K562 (cell line): ENCODE measurements around the gene AGA. TPM values are rescaled to one million over a fixed set of nuclear protein-coding genes. Genes with fewer than 3 reads are reported as not detected.

Experiments used
- ATAC-seq: fragments of 200-7000 bp; cut with Tn5 transposase; 3 replicates; pipeline ENCODE4 v1.9.1; 2020; ENCODE audit warnings: moderate library complexity
- BruUV-seq: library from RNA; stranded (reverse); fragments of 400-500 nt; replicated peaks from 2 replicates; lab custom pipeline; 2021; lab: Mats Ljungman, UMichigan
- CTCF ChIA-PET: fragments of 300-600 bp; formaldehyde crosslinking; extraction: SDS; loops from one replicate; lab custom pipeline; 2021; ENCODE audit warnings: low intra/inter-chr PET ratio; lab: Yijun Ruan, JAX
- POLR2A ChIA-PET: fragments of 300-600, 350-650 bp; sonication (Branson Sonifier 250); formaldehyde crosslinking; extraction: SDS; loops from one replicate; lab custom pipeline; 2021; ENCODE audit warnings: antibody characterized with exemption, inconsistent platforms; lab: Yijun Ruan, JAX
- DNase-seq, 4 experiments: peaks; one replicate each; pipeline versions ENCODE4 v3.0.0 to v3.0.0-alpha.2; 2011 to 2018; ENCODE audit warnings: low spot score in 3 of 4, mixed read lengths in 3 of 4; ENCODE audit errors: extremely low read depth in 1 of 4
- FAIRE-seq: peaks from 2 replicates; lab custom pipeline; 2011; peaks lifted over from hg19 to GRCh38; lab: Jason Lieb, UNC
- H2AFZ ChIP-seq: 2 replicates; pipeline ENCODE4 v1.6.0; 2011; ENCODE audit warnings: low read depth, low read length, control low read depth, inconsistent platforms
- H3K27ac ChIP-seq: fragments of 200-600 bp; 3 replicates; pipeline ENCODE4 v1.8.0; 2011; ENCODE audit warnings: low read depth, mild to moderate bottlenecking, control low read depth, inconsistent platforms, low read length, moderate library complexity, mixed read lengths; ENCODE audit errors: extremely low read depth
- H3K27me3 ChIP-seq, 2 experiments: fragments of 300-600 bp in 1 of 2; 2 replicates in 1 of 2; 3 replicates in 1 of 2; pipeline versions ENCODE4 v1.6.0 to v1.8.0; 2011; ENCODE audit warnings: inconsistent platforms in 2 of 2, low read length in 2 of 2, mild to moderate bottlenecking in 1 of 2, mixed read lengths in 1 of 2, moderate library complexity in 1 of 2; ENCODE audit not compliant: control insufficient read depth in 2 of 2, insufficient read depth in 2 of 2
- H3K36me3 ChIP-seq: fragments of 300-600 bp; 3 replicates; pipeline ENCODE4 v1.8.0; 2011; ENCODE audit warnings: mild to moderate bottlenecking, low read length, inconsistent platforms; ENCODE audit not compliant: control insufficient read depth, insufficient read depth
- H3K4me1 ChIP-seq, 2 experiments: fragments of 200-600 bp in 1 of 2; replicated peaks in 1 of 2; 2 replicates in 1 of 2; 3 replicates in 1 of 2; pipeline versions ENCODE4 v1.5.1 to v1.8.0; 2011; ENCODE audit warnings: inconsistent platforms in 2 of 2, low read length in 2 of 2, mild to moderate bottlenecking in 1 of 2, mixed read lengths in 1 of 2, moderate library complexity in 1 of 2; ENCODE audit not compliant: control insufficient read depth in 2 of 2, insufficient read depth in 2 of 2
- H3K4me2 ChIP-seq: 2 replicates; pipeline ENCODE4 v1.6.1; 2011; ENCODE audit warnings: low read length, control low read depth, inconsistent platforms, mixed read lengths; ENCODE audit not compliant: insufficient read depth
- H3K4me3 ChIP-seq: fragments of 200-600 bp; sonication (generic), shearing (Covaris generic); 2 replicates; pipeline ENCODE4 v1.5.1; 2016; ENCODE audit warnings: control low read depth, inconsistent platforms
- H3K79me2 ChIP-seq: fragments of 200-600 bp; 3 replicates; pipeline ENCODE4 v1.8.0; 2011; ENCODE audit warnings: low read length, inconsistent platforms; ENCODE audit not compliant: control insufficient read depth, insufficient read depth
- H3K9ac ChIP-seq, 2 experiments: 2 replicates each; pipeline versions ENCODE4 v1.6.0 to v1.6.1; 2011; ENCODE audit warnings: low read depth in 2 of 2, low read length in 2 of 2, control low read depth in 1 of 2, inconsistent platforms in 1 of 2, mild to moderate bottlenecking in 1 of 2, mixed read lengths in 1 of 2; ENCODE audit not compliant: insufficient read depth in 1 of 2
- H3K9me1 ChIP-seq: one replicate; pipeline ENCODE4 v1.6.0; 2011; ENCODE audit warnings: inconsistent platforms, mild to moderate bottlenecking, low read length, moderate library complexity; ENCODE audit not compliant: control insufficient read depth, insufficient read depth
- H3K9me3 ChIP-seq: replicated peaks from 2 replicates; pipeline ENCODE4 v1.5.1; 2011; ENCODE audit warnings: low read depth, low read length, inconsistent platforms; ENCODE audit not compliant: control insufficient read depth, insufficient read depth
- H4K20me1 ChIP-seq: replicated peaks from 2 replicates; pipeline ENCODE4 v1.6.1; 2011; ENCODE audit warnings: low read length, inconsistent platforms, mixed read lengths; ENCODE audit not compliant: control insufficient read depth, insufficient read depth
- CBFA2T2 ChIP-seq: fragments of 450-650 bp; conservative IDR thresholded peaks from 2 replicates; pipeline ENCODE4 v1.6.1; 2017; ENCODE audit warnings: mild to moderate bottlenecking
- CREM ChIP-seq: IDR thresholded peaks from 2 replicates; pipeline ENCODE4 v1.6.1; 2014; ENCODE audit warnings: antibody characterized with exemption, low read depth
- NFIX ChIP-seq: fragments of 250-450 bp; sonication (Bioruptor Pico); IDR thresholded peaks from 2 replicates; pipeline ENCODE4 v1.4.0; 2020; ENCODE audit warnings: low read depth, mild to moderate bottlenecking, moderate library complexity
- REST ChIP-seq, 2 experiments: fragments of 450-650 bp; formaldehyde crosslinking in 1 of 2; IDR thresholded peaks; 2 replicates each; pipeline versions ENCODE4 v1.4.0 to v1.6.1; 2014 to 2020; ENCODE audit warnings: mild to moderate bottlenecking in 2 of 2, borderline replicate concordance in 1 of 2, low read depth in 1 of 2
- SUPT5H ChIP-seq: fragments of 450-650 bp; IDR thresholded peaks from 2 replicates; pipeline ENCODE4 v1.6.1; 2016
- WGBS: fragments of 100-300 bp; shearing (Covaris generic); methylation state at CpG from one replicate; pipeline ENCODE4 v1.1.6; 2016; ENCODE audit warnings: low coverage, mixed read lengths; ENCODE audit not compliant: insufficient coverage; ENCODE audit errors: missing lambda C conversion rate; 5-methylcytosine and 5-hydroxymethylcytosine counted together
- in situ Hi-C: fragments of 300-500 bp; cut with MboI; formaldehyde crosslinking; loops from 4 replicates; pipeline ENCODE4 v1.15.0; 2018; ENCODE audit warnings: inconsistent platforms, mixed read lengths
- intact Hi-C: fragments of 100-400 bp; cut with micrococcal nuclease; formaldehyde crosslinking; loops from 2 replicates; pipeline ENCODE4 v1.14.2; 2022
- polyA plus RNA-seq, 8 experiments: library from polyadenylated mRNA; depleted of rRNA in 4 of 8; stranded (reverse) in 5 of 8; unstranded in 3 of 8; fragments of >200 nt; fragmentation: Nextera tagmentation in 2 of 8; fragmentation: Illumina TruSeq in 1 of 8; extraction: Ambion mirVana in 2 of 8; extraction: Trizol in 1 of 8; gene quantifications; 2 replicates each; pipeline versions ENCODE4 v1.2.1 to v1.2.3, GENCODE V29; 2011 to 2014; ENCODE audit warnings: inconsistent platforms in 1 of 8, missing spikeins in 1 of 8
- total RNA-seq, 7 experiments: library from RNA; depleted of rRNA in 6 of 7; stranded (reverse); fragments of >200 nt in 6 of 7; fragmentation: Illumina TruSeq in 2 of 7; extraction: Trizol in 2 of 7; gene quantifications; 2 replicates each; pipeline versions ENCODE4 v1.2.1 to v1.2.3, GENCODE V29; 2011 to 2021; ENCODE audit warnings: low replicate concordance in 1 of 7

The AGA gene
- total and polyA plus RNA-seq, 9 of the 15 experiments (the other 6 are each of a cell fraction or from before 2014, with no cell fraction given), result 8.5 to 25.0 (median 12.6) TPM

DNA sequence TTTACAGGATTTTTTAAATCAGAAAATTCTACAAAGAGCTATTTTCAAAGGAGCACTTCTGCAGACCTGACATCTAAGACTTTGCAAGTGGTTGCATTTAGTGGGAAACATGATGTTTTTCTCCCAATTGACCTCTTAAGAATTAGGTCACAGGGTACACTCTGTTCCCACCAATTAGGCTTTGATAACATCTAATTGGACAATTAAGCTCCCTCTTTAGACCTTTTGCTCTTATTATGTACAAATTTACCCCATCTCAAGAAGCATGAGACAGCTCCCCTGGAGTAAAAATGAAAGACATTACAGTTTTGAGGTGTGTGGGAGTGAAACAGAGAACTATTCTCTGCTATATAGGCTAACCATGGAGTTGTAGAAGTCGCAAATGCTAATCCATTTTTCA is 31.8 kb upstream of the AGA start:
- WGBS, result 0% methylated on average over 1 of the region's 1 CpG
- FAIRE-seq, result no peak
- DNase-seq, result no peak
- Histone ChIP-seq H2AFZ (no peak overlapping the region), H3K4me2 (no peak overlapping the region), H3K9ac (no peak overlapping the region), H3K4me3 (no peak overlapping the region), H3K27ac (no peak overlapping the region), H3K9me1 (no peaks in the 10 kb centered on the region), H3K4me1 (no peaks in the 10 kb centered on the region), H3K36me3 (no peaks in the 10 kb centered on the region), H4K20me1 (no peaks in the 10 kb centered on the region), H3K9me3 (no peaks in the 10 kb centered on the region), H3K27me3 (no peaks in the 10 kb centered on the region)
- no peak for ATAC-seq
- POLR2A ChIA-PET, result no interaction called here
- BruUV-seq, result no TSS peak
- in situ Hi-C loops (no loop called here), intact Hi-C loops (no loop called here)
- TF ChIP-seq REST (IDR thresholded peaks at IDR 0.05; ENCODE audit: borderline replicate concordance), result no peak
- TF ChIP-seq REST (CRISPR knock-in tag; IDR thresholded peaks at IDR 0.05; ENCODE audit: low read depth), result no peak
- TF ChIP-seq CREM, result no peak
- TF ChIP-seq NFIX, result no peak
- no peak for TF ChIP-seq CBFA2T2
- TF ChIP-seq SUPT5H, result no peak
- TF ChIP-seq, all 486 proteins: peak for 0
- CTCF ChIA-PET, result no interaction called here
- H3K79me2 ChIP-seq, result no peaks in the 10 kb centered on the region
